Measurements from ENCODE around the gene GOLGA8N. TPM values are rescaled to one million over a fixed set of nuclear protein-coding genes. Genes with fewer than 3 reads are reported as not detected.

Gene GOLGA8N
- total and polyA plus RNA-seq, 2 of the 8 experiments (the other 6 are each of a cell fraction or from before 2014, with no cell fraction given), result 0.54 to 0.99 TPM

DNA sequence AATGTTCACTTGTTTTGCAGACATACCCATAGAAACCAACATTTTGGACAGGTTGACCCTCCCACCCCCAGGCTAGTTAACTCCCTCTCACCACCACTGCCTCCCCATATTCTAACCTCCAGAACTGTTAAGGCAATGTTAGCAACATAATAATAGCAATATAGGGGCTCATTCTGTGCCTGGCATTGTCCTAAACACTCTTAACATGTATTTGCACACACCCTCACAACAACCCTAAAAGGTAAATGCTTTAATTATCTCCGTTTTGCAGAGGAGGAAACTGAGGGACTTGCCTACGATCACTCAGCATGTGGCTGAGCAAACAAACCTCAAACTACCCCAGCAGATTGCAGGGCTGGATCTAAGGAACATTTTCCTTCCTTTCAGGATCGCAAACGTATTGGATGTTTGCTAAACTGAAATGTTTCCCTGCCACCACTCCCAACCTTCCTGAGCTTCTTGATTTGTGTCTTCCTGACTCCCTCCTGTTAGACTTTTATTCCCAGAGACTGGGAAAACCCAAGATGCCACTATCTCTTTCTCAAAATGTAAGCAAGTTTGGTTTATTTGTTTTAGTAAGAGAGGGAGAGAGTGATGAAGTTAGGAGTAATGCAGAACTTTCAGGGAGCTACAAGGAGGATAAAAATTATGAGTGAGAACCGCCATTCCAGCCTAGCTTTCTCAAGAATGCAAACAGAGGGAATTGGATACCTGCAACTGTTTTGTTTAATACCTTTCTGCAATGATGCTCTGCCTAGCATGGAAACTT, 49.6 kb downstream of the GOLGA8N start (continued):
- TF ChIP-seq CHD7 (IDR thresholded peaks at IDR 0.05; ENCODE audit: insufficient replicate concordance, low read length) (no peak), EZH2 (IDR thresholded peaks at IDR 0.05; ENCODE audit: low read depth, low read length, severe bottlenecking) (no peak)

Data from H1 (cell line).